B cell (primary cell): ENCODE measurements around the gene SLCO3A1.

ENCODE experiments used
- CTCF ChIP-seq: fragments of 200-600 bp; IDR thresholded peaks from one replicate; pipeline ENCODE4 v1.8.0; 2022; ENCODE audit warnings: antibody characterized with exemption, mild to moderate bottlenecking
- EZH2 ChIP-seq: IDR thresholded peaks from 2 replicates; pipeline ENCODE4 v1.6.1; 2012; ENCODE audit warnings: borderline replicate concordance, low read depth, mild to moderate bottlenecking, moderate library complexity, low read length; ENCODE audit not compliant: insufficient read depth, poor library complexity, severe bottlenecking

- no peak for TF ChIP-seq CTCF
- no peak for TF ChIP-seq EZH2
These were observed 314.7 kb downstream of the SLCO3A1 start for GRCh38 chr15:92168066-92168683.
